H1 (cell line): ENCODE data around the gene MYO3A. TPM values are rescaled to one million over a fixed set of nuclear protein-coding genes. Genes with fewer than 3 reads are reported as not detected.
A peak's percentile ranks its signal among the peaks of the same experiment; 100 is the strongest.

Source experiments
- CTCF ChIA-PET: fragments of 300-600 bp; sonication (Branson Sonifier 250); formaldehyde crosslinking; loops from one replicate; lab custom pipeline; 2021; ENCODE audit not compliant: partially characterized antibody; lab: Charles Lee
- POLR2A ChIA-PET: fragments of 300-600 bp; sonication (Branson Sonifier 250); formaldehyde crosslinking; loops from one replicate; lab custom pipeline; 2021; ENCODE audit warnings: inconsistent platforms; ENCODE audit not compliant: partially characterized antibody; lab: Charles Lee
- DNase-seq, 2 experiments: peaks; one replicate each; pipeline versions ENCODE4 v3.0.0 to v3.0.0-alpha.2; 2010 to 2022; ENCODE audit warnings: low spot score in 2 of 2, low read depth in 1 of 2, mixed read lengths in 1 of 2
- FAIRE-seq: peaks from 2 replicates; lab custom pipeline; 2011; peaks lifted over from hg19 to GRCh38; lab: Jason Lieb, UNC
- H2AFZ ChIP-seq: 2 replicates; pipeline ENCODE4 v1.8.1; 2012; ENCODE audit warnings: low read length, inconsistent platforms
- H2AK5ac ChIP-seq: 2 replicates; pipeline ENCODE4 v1.6.1; 2013; ENCODE audit warnings: low read depth, low read length
- H2BK120ac ChIP-seq: replicated peaks from 2 replicates; pipeline ENCODE3; 2013; ENCODE audit warnings: low read depth, low read length, inconsistent platforms
- H2BK12ac ChIP-seq: 2 replicates; pipeline ENCODE4 v1.6.1; 2013; ENCODE audit warnings: low read depth, low read length
- H2BK15ac ChIP-seq: 2 replicates; pipeline ENCODE4 v1.6.1; 2013; ENCODE audit warnings: low read length
- H2BK20ac ChIP-seq: 2 replicates; pipeline ENCODE4 v1.6.1; 2013; ENCODE audit warnings: low read length
- H2BK5ac ChIP-seq: 2 replicates; pipeline ENCODE4 v1.6.1; 2013; ENCODE audit warnings: low read depth, low read length
- H3K14ac ChIP-seq: 2 replicates; pipeline ENCODE4 v1.6.1; 2013; ENCODE audit warnings: inconsistent platforms; ENCODE audit not compliant: insufficient read length
- H3K18ac ChIP-seq: 2 replicates; pipeline ENCODE4 v1.6.1; 2013; ENCODE audit warnings: low read length; ENCODE audit errors: extremely low read depth
- H3K23ac ChIP-seq: 2 replicates; pipeline ENCODE4 v1.6.1; 2013; ENCODE audit warnings: inconsistent platforms; ENCODE audit not compliant: insufficient read length
- H3K23me2 ChIP-seq: 2 replicates; pipeline ENCODE4 v1.6.1; 2013; ENCODE audit warnings: low read depth, low read length
- H3K27ac ChIP-seq: 2 replicates; pipeline ENCODE4 v1.6.1; 2011; ENCODE audit warnings: low read depth, low read length, inconsistent platforms
- H3K27me3 ChIP-seq, 4 experiments: replicated peaks in 1 of 4; 1 replicate in 1 of 4; 2 replicates in 3 of 4; pipeline versions ENCODE4 v1.6.1 to v1.8.1; 2011 to 2013; ENCODE audit warnings: low read length in 3 of 4, mild to moderate bottlenecking in 3 of 4, inconsistent platforms in 2 of 4, mixed read lengths in 2 of 4, moderate library complexity in 1 of 4; ENCODE audit not compliant: control insufficient read depth in 3 of 4, insufficient read depth in 3 of 4; ENCODE audit errors: extremely low read depth in 1 of 4
- H3K36me3 ChIP-seq, 4 experiments: 2 replicates each; pipeline versions ENCODE4 v1.6.1 to v1.8.1; 2011 to 2013; ENCODE audit warnings: mild to moderate bottlenecking in 4 of 4, low read length in 3 of 4, moderate library complexity in 2 of 4, control low read depth in 1 of 4, inconsistent platforms in 1 of 4; ENCODE audit not compliant: insufficient read depth in 4 of 4, control insufficient read depth in 2 of 4
- H3K4ac ChIP-seq: replicated peaks from 2 replicates; pipeline ENCODE3; 2013; ENCODE audit warnings: low read length, low read depth, mixed read lengths, inconsistent platforms; ENCODE audit not compliant: insufficient read length
- H3K4me1 ChIP-seq, 4 experiments: replicated peaks in 1 of 4; 1 replicate in 1 of 4; 2 replicates in 3 of 4; pipeline versions ENCODE4 v1.6.1 to v1.8.1; 2011 to 2013; ENCODE audit warnings: low read length in 3 of 4, inconsistent platforms in 2 of 4, mixed read lengths in 1 of 4; ENCODE audit not compliant: insufficient read depth in 4 of 4, control insufficient read depth in 3 of 4
- H3K4me2 ChIP-seq, 2 experiments: 2 replicates each; pipeline versions ENCODE4 v1.6.1 to v1.8.1; 2011 to 2013; ENCODE audit warnings: low read depth in 2 of 2, low read length in 2 of 2, control low read depth in 1 of 2, inconsistent platforms in 1 of 2, mild to moderate bottlenecking in 1 of 2; ENCODE audit not compliant: insufficient read depth in 1 of 2
- H3K4me3 ChIP-seq, 4 experiments: fragments of 200-600, 300-600 bp in 1 of 4; sonication (generic), shearing (Covaris generic), sonication (Bioruptor Twin) in 1 of 4; 2 replicates each; pipeline versions ENCODE4 v1.5.1 to v1.8.1; 2011 to 2016; ENCODE audit warnings: low read length in 4 of 4, low read depth in 3 of 4, control low read depth in 2 of 4, inconsistent platforms in 2 of 4, mild to moderate bottlenecking in 2 of 4, mixed read lengths in 1 of 4, moderate library complexity in 1 of 4; ENCODE audit not compliant: insufficient read depth in 2 of 4; ENCODE audit errors: extremely low read depth in 1 of 4
- H3K56ac ChIP-seq: replicated peaks from 2 replicates; pipeline ENCODE3; 2013; ENCODE audit warnings: low read depth, mild to moderate bottlenecking, mixed read lengths, low read length, inconsistent platforms; ENCODE audit not compliant: insufficient read length
- H3K79me1 ChIP-seq: 2 replicates; pipeline ENCODE4 v1.6.1; 2013; ENCODE audit warnings: low read depth, low read length, control low read depth
- H3K79me2 ChIP-seq, 2 experiments: 2 replicates each; pipeline versions ENCODE4 v1.6.1 to v1.8.1; 2012 to 2013; ENCODE audit warnings: low read length in 2 of 2, mild to moderate bottlenecking in 2 of 2, inconsistent platforms in 1 of 2; ENCODE audit not compliant: insufficient read depth in 2 of 2, control insufficient read depth in 1 of 2
- H3K9ac ChIP-seq, 4 experiments: replicated peaks in 1 of 4; 1 replicate in 1 of 4; 2 replicates in 3 of 4; pipeline versions ENCODE4 v1.6.1 to v1.8.1; 2011 to 2013; ENCODE audit warnings: low read depth in 3 of 4, low read length in 3 of 4, control low read depth in 2 of 4, mild to moderate bottlenecking in 2 of 4, moderate library complexity in 2 of 4, inconsistent platforms in 1 of 4; ENCODE audit errors: extremely low read depth in 1 of 4
- H3K9me3 ChIP-seq, 2 experiments: 2 replicates each; pipeline versions ENCODE4 v1.6.1 to v1.8.1; 2012 to 2013; ENCODE audit warnings: mild to moderate bottlenecking in 2 of 2, moderate library complexity in 2 of 2, control low read depth in 1 of 2, inconsistent platforms in 1 of 2, low read depth in 1 of 2, low read length in 1 of 2, mixed read lengths in 1 of 2; ENCODE audit not compliant: insufficient read depth in 2 of 2
- H4K20me1 ChIP-seq, 2 experiments: replicated peaks in 1 of 2; 2 replicates each; pipeline versions ENCODE3 to v1.8.1; 2011 to 2013; ENCODE audit warnings: inconsistent platforms in 2 of 2, low read length in 2 of 2, mild to moderate bottlenecking in 1 of 2; ENCODE audit not compliant: insufficient read depth in 2 of 2, control insufficient read depth in 1 of 2
- H4K5ac ChIP-seq: 2 replicates; pipeline ENCODE4 v1.6.1; 2013; ENCODE audit warnings: low read length, low read depth, mixed read lengths, inconsistent platforms; ENCODE audit not compliant: insufficient read length
- H4K8ac ChIP-seq: 2 replicates; pipeline ENCODE4 v1.8.0; 2013; ENCODE audit warnings: mild to moderate bottlenecking, moderate library complexity, low read length, inconsistent platforms; ENCODE audit not compliant: insufficient read depth; ENCODE audit errors: extremely low read depth
- H4K91ac ChIP-seq: replicated peaks from 2 replicates; pipeline ENCODE3; 2013; ENCODE audit warnings: low read length, mixed read lengths, inconsistent platforms; ENCODE audit not compliant: insufficient read length
- CHD1 ChIP-seq: IDR thresholded peaks from 2 replicates; pipeline ENCODE4 v1.6.1; 2012; ENCODE audit warnings: low read depth, low read length, improper control_type of control experiment
- CHD2 ChIP-seq: IDR thresholded peaks from 2 replicates; pipeline ENCODE4 v1.6.1; 2012; ENCODE audit warnings: low read length, improper control_type of control experiment
- EZH2 ChIP-seq: fragments of 200-600 bp; sonication (generic); IDR thresholded peaks from 2 replicates; pipeline ENCODE4 v1.7.1; 2012; ENCODE audit warnings: low read depth, mild to moderate bottlenecking, moderate library complexity, low read length, inconsistent platforms; ENCODE audit not compliant: severe bottlenecking
- GABPA ChIP-seq: IDR thresholded peaks from 2 replicates; pipeline ENCODE4 v1.6.1; 2011; ENCODE audit warnings: mild to moderate bottlenecking, low read length, moderate library complexity, borderline replicate concordance; ENCODE audit not compliant: insufficient read depth
- MAX ChIP-seq: IDR thresholded peaks from 2 replicates; pipeline ENCODE4 v1.6.1; 2012; ENCODE audit warnings: inconsistent platforms
- SIX5 ChIP-seq: IDR thresholded peaks from 2 replicates; pipeline ENCODE4 v1.6.1; 2011; ENCODE audit warnings: mild to moderate bottlenecking, low read depth, low read length
- TEAD4 ChIP-seq: IDR thresholded peaks from 2 replicates; pipeline ENCODE4 v1.6.1; 2012; ENCODE audit warnings: low read depth, low read length, inconsistent platforms, mixed read lengths
- WGBS, 2 experiments: shearing (Covaris generic) in 1 of 2; methylation state at CpG; one replicate each; pipeline versions ENCODE4 v1.1.6 to v1.1.7; 2013 to 2015; ENCODE audit warnings: low lambda C conversion rate in 2 of 2, mixed read lengths in 2 of 2, inconsistent platforms in 1 of 2, low coverage in 1 of 2, missing lambda C conversion rate in 1 of 2; ENCODE audit not compliant: insufficient replicate concordance in 2 of 2, insufficient coverage in 1 of 2, insufficient read length in 1 of 2; ENCODE audit errors: extremely low coverage in 1 of 2, missing lambda C conversion rate in 1 of 2; 5-methylcytosine and 5-hydroxymethylcytosine counted together
- long read RNA-seq, 2 experiments: library from RNA in 1 of 2; library from capped mRNA in 1 of 2; stranded (forward); transcript quantifications; one replicate each; pipeline ENCODE4 v2.0.0, GENCODE V29; 2021; ENCODE audit warnings: inconsistent platforms in 1 of 2
- polyA minus RNA-seq, 3 experiments: library from RNA; depleted of rRNA, polyadenylated mRNA; stranded (reverse); fragments of >200 nt; gene quantifications; 1 replicate in 2 of 3; 2 replicates in 1 of 3; pipeline ENCODE4 v1.2.3, GENCODE V29; 2011
- polyA plus RNA-seq, 7 experiments: library from polyadenylated mRNA; depleted of rRNA in 3 of 7; stranded (reverse) in 5 of 7; unstranded in 2 of 7; fragments of >200 nt in 5 of 7; fragments of 200-250 nt in 2 of 7; gene quantifications; 1 replicate in 5 of 7; 2 replicates in 1 of 7; 4 replicates in 1 of 7; pipeline versions ENCODE4 v1.2.1 to v1.2.3, GENCODE V29; 2011 to 2013; ENCODE audit warnings: missing spikeins in 2 of 7, mixed read lengths in 2 of 7
- total RNA-seq: library from RNA; stranded (reverse); fragmentation: NEBNext Ultra II Directional; extraction: Animal tissue kit (Norgen Biotek cat#: 25700); gene quantifications from 2 replicates; pipeline ENCODE4 v1.2.1, GENCODE V29; 2021

The MYO3A gene
- total RNA-seq (3.2 and 5.3 TPM in 2 replicates), polyA plus RNA-seq (2011; rRNA removed) (3.9 and 4.0 TPM in 2 replicates), polyA minus RNA-seq (2011; rRNA and poly(A)+ RNA removed) (9.3 and 11.2 TPM in 2 replicates)
- 3.1 TPM for polyA plus RNA-seq (2011; cell fraction: cytosol; rRNA removed)
- polyA plus RNA-seq (2011; cell fraction: nucleus; rRNA removed), result 4.8 TPM
- 1.4 to 2.3 TPM (median 2.0 TPM) in 4 replicates for polyA plus RNA-seq (2012, experiment 1 of 2)
- polyA plus RNA-seq (2012, experiment 2 of 2), result 0.35 TPM
- polyA plus RNA-seq (2013, experiment 1 of 2), result 2.0 TPM
- polyA plus RNA-seq (2013, experiment 2 of 2), result 1.5 TPM
- 2.3 TPM for polyA minus RNA-seq (2011; cell fraction: cytosol; rRNA and poly(A)+ RNA removed)
- 17.6 TPM for polyA minus RNA-seq (2011; cell fraction: nucleus; rRNA and poly(A)+ RNA removed)
- long read RNA-seq, experiment 1, partial matches to known transcripts, result 0 of 3 reads
- long read RNA-seq, experiment 1, other reads (novel, unspliced or antisense), result 3 of 3 reads
- long read RNA-seq, experiment 2, partial matches to known transcripts, result 1 of 1 reads
- long read RNA-seq, experiment 2, other reads (novel, unspliced or antisense), result 0 of 1 reads

GRCh38 chr10:25933653-25934608, at the start of gene MYO3A:
Gene MYO3A (plus strand): TSS chr10:25934229. CDS start chr10:25952111, 17,882 bp downstream.
- Histone ChIP-seq H3K27ac (no peak within 1 kb of the TSS), H3K23ac (no peak within 1 kb of the TSS), H2BK15ac (peak within 1 kb of the TSS; percentile 50; the same call in 1 of the 2 replicates), H3K27me3 (peaks cover 0 to 5% (median under 1%) of the 10 kb centered on the region in 4 experiments; a peak in 4 of 7 replicates), H4K5ac (peak within 1 kb of the TSS; percentile 54), H3K79me2 (no peaks in the 10 kb centered on the region), H4K91ac (peak within 1 kb of the TSS; percentile 69), H3K4ac (peak within 1 kb of the TSS; percentile 6), H2BK12ac (peak within 1 kb of the TSS; percentile 65; the same call in 1 of the 2 replicates), H3K56ac (no peak within 1 kb of the TSS), H2AK5ac (no peak within 1 kb of the TSS), H3K23me2 (peaks cover 5% of the 10 kb centered on the region; the same call in 1 of the 2 replicates), H3K18ac (peak within 1 kb of the TSS; percentile 65), H3K79me1 (no peaks in the 10 kb centered on the region), H3K4me1 (peaks cover 0 to 5% (median 0%) of the 10 kb centered on the region in 4 experiments; a peak in 1 of 7 replicates), H2AFZ (peak within 1 kb of the TSS; percentile 100), H2BK20ac (0 out of 2 replicates have a peak within 1 kb of the TSS, but pooled peaks have one; percentile 23), H3K36me3 (no peaks in the 10 kb centered on the region), H2BK120ac (peak within 1 kb of the TSS; percentile 77), H3K4me2 (peak within 1 kb of the TSS; percentile 92 to 94), H3K9me3 (no peaks in the 10 kb centered on the region), H4K20me1 (no peaks in the 10 kb centered on the region), H4K8ac (peak within 1 kb of the TSS; percentile 79; the same call in 1 of the 2 replicates), H2BK5ac (peak within 1 kb of the TSS; percentile 41; the same call in 1 of the 2 replicates), H3K14ac (no peak within 1 kb of the TSS), H3K9ac (peak within 1 kb of the TSS in 3 of 4 experiments; percentile 51 to 63 (median 51); a peak in 6 of 7 replicates), H3K4me3 (peak within 1 kb of the TSS; percentile 37 to 78 (median 77))
- ChIA-PET POLR2A (interaction anchor here (0.6 to 0.7 kb wide), 3 partner anchors 147 to 280 kb away, joined by 3 to 4 read pairs (median 3); no protein-coding TSS in a partner anchor), CTCF (interaction anchor here (0.7 to 2.5 kb wide), 11 partner anchors 8 to 337 kb away, joined by 3 to 13 read pairs (median 3); no protein-coding TSS in a partner anchor)
- peak in 1 of 2 experiments; percentile 83 for DNase-seq
- WGBS, 2 experiments, result 7% methylated on average over 47 of the region's 73 CpGs; no CpG with 5 or more reads in 1 of the 2 experiments
- no peak for FAIRE-seq
- no peak for TF ChIP-seq CHD1
- no peak for TF ChIP-seq GABPA
- TF ChIP-seq SIX5, result no peak
- no peak for TF ChIP-seq TEAD4
- TF ChIP-seq MAX, result peak; percentile 41; the same call in 1 of the 2 replicates
- TF ChIP-seq CHD2, result no peak
- TF ChIP-seq EZH2, result peak; percentile 54
